K562 (cell line): ENCODE measurements around the gene PRTFDC1. TPM values are rescaled to one million over a fixed set of nuclear protein-coding genes. Genes with fewer than 3 reads are reported as not detected.

Experiments used
- CBX2 ChIP-seq: fragments of 200-600 bp; sonication (generic); IDR thresholded peaks from one replicate; pipeline ENCODE4 v1.6.1; 2012; ENCODE audit warnings: mild to moderate bottlenecking, low read length, inconsistent platforms; ENCODE audit not compliant: insufficient read depth, poor library complexity, severe bottlenecking
- CHD7 ChIP-seq: fragments of 200-600 bp; sonication (generic); IDR thresholded peaks from one replicate; pipeline ENCODE4 v1.6.1; 2012; ENCODE audit warnings: mild to moderate bottlenecking, low read depth, low read length, inconsistent platforms
- GABPB1 ChIP-seq: sonication (generic); formaldehyde crosslinking; IDR thresholded peaks from 2 replicates; pipeline ENCODE4 v1.8.0; 2022; ENCODE audit warnings: mild to moderate bottlenecking, missing genetic modification reagents
- HES1 ChIP-seq: fragments of 450-650 bp; IDR thresholded peaks from 2 replicates; pipeline ENCODE4 v1.6.1; 2016; ENCODE audit warnings: low read depth, mild to moderate bottlenecking, moderate library complexity
- PCBP2 ChIP-seq: fragments of 200-400 bp; formaldehyde crosslinking; IDR thresholded peaks from 2 replicates; pipeline ENCODE4 v1.6.1; 2018; ENCODE audit warnings: low read length, low read depth, mild to moderate bottlenecking, moderate library complexity; ENCODE audit not compliant: poor library complexity, severe bottlenecking
- RFX7 ChIP-seq: fragments of 250-450 bp; sonication (Bioruptor Pico); IDR thresholded peaks from 2 replicates; pipeline ENCODE4 v1.5.1; 2021; ENCODE audit warnings: mild to moderate bottlenecking
- SMARCA4 ChIP-seq: fragments of 450-650 bp; IDR thresholded peaks from 2 replicates; pipeline ENCODE4 v1.6.1; 2016
- SRSF9 ChIP-seq: fragments of 200-400 bp; formaldehyde crosslinking; IDR thresholded peaks from 2 replicates; pipeline ENCODE4 v1.6.1; 2017; ENCODE audit warnings: low read depth, low read length, borderline replicate concordance
- TCF7 ChIP-seq: sonication (generic); IDR thresholded peaks from 2 replicates; pipeline ENCODE4 v1.6.1; 2016; ENCODE audit warnings: antibody characterized with exemption, borderline replicate concordance
- ZNF3 ChIP-seq: fragments of 250-450 bp; sonication (Bioruptor Pico); IDR thresholded peaks from 2 replicates; pipeline ENCODE4 v1.5.0; 2021; ENCODE audit warnings: mild to moderate bottlenecking, moderate library complexity
- ZNF551 ChIP-seq: fragments of 250-450 bp; sonication (Bioruptor Pico); IDR thresholded peaks from 2 replicates; pipeline ENCODE4 v1.5.0; 2021; ENCODE audit warnings: mild to moderate bottlenecking, moderate library complexity
- polyA plus RNA-seq, 8 experiments: library from polyadenylated mRNA; depleted of rRNA in 4 of 8; stranded (reverse) in 5 of 8; unstranded in 3 of 8; fragments of >200 nt; fragmentation: Nextera tagmentation in 2 of 8; fragmentation: Illumina TruSeq in 1 of 8; extraction: Ambion mirVana in 2 of 8; extraction: Trizol in 1 of 8; gene quantifications; 2 replicates each; pipeline versions ENCODE4 v1.2.1 to v1.2.3, GENCODE V29; 2011 to 2014; ENCODE audit warnings: inconsistent platforms in 1 of 8, missing spikeins in 1 of 8
- total RNA-seq, 7 experiments: library from RNA; depleted of rRNA in 6 of 7; stranded (reverse); fragments of >200 nt in 6 of 7; fragmentation: Illumina TruSeq in 2 of 7; extraction: Trizol in 2 of 7; gene quantifications; 2 replicates each; pipeline versions ENCODE4 v1.2.1 to v1.2.3, GENCODE V29; 2011 to 2021; ENCODE audit warnings: low replicate concordance in 1 of 7
- TF ChIP-seq, protein P1 (sequence below): fragments of 450-650 bp; IDR thresholded peaks from 2 replicates; pipeline ENCODE4 v1.6.1; 2017; ENCODE audit warnings: antibody characterized with exemption, mild to moderate bottlenecking

Gene PRTFDC1
- total and polyA plus RNA-seq, 9 of the 15 experiments (the other 6 are each of a cell fraction or from before 2014, with no cell fraction given) = 7.0 to 27.6 (median 10.0) TPM

DNA sequence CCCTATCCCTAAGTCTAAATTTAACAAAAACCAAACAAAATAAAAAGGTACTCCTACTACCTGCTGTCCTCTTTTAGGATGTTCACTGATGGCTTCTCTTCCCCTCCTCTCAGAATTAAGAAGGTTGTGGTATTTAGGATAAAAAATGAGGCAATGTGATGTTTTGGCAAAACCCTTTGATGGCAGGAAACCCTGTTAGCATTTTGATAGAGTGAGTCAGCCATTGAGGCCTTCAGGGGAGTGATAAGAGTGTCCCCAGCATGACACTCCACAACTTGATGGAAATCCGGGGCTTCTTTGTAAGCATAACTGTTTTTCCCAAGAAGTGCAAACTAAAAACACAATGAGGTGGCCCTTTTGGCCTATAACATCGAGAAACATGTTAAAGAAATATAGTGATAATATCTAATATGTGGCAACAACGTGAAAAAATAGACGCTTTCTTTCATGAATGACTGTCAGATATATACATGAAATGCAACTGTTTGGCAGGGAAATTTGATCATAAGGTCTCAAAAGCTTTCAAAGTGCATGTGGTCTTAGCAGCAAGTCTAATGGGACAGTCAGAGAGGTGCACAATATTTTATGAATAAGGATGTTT is 55.0 kb downstream of the PRTFDC1 start (continued):
- TF ChIP-seq CHD7 = no peak
- TF ChIP-seq, protein P1, sequence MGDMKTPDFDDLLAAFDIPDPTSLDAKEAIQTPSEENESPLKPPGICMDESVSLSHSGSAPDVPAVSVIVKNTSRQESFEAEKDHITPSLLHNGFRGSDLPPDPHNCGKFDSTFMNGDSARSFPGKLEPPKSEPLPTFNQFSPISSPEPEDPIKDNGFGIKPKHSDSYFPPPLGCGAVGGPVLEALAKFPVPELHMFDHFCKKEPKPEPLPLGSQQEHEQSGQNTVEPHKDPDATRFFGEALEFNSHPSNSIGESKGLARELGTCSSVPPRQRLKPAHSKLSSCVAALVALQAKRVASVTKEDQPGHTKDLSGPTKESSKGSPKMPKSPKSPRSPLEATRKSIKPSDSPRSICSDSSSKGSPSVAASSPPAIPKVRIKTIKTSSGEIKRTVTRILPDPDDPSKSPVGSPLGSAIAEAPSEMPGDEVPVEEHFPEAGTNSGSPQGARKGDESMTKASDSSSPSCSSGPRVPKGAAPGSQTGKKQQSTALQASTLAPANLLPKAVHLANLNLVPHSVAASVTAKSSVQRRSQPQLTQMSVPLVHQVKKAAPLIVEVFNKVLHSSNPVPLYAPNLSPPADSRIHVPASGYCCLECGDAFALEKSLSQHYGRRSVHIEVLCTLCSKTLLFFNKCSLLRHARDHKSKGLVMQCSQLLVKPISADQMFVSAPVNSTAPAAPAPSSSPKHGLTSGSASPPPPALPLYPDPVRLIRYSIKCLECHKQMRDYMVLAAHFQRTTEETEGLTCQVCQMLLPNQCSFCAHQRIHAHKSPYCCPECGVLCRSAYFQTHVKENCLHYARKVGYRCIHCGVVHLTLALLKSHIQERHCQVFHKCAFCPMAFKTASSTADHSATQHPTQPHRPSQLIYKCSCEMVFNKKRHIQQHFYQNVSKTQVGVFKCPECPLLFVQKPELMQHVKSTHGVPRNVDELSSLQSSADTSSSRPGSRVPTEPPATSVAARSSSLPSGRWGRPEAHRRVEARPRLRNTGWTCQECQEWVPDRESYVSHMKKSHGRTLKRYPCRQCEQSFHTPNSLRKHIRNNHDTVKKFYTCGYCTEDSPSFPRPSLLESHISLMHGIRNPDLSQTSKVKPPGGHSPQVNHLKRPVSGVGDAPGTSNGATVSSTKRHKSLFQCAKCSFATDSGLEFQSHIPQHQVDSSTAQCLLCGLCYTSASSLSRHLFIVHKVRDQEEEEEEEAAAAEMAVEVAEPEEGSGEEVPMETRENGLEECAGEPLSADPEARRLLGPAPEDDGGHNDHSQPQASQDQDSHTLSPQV = peak; percentile 92; the same call in 1 of the 2 replicates
- no peak for TF ChIP-seq CBX2
- TF ChIP-seq HES1 = no peak
- no peak for TF ChIP-seq RFX7 (CRISPR knock-in tag)
- TF ChIP-seq GABPB1 (CRISPR knock-in tag) = no peak
- no peak for TF ChIP-seq ZNF3 (CRISPR knock-in tag)
- no peak for TF ChIP-seq PCBP2
- TF ChIP-seq SRSF9 = no peak
- peak; percentile 98 for TF ChIP-seq TCF7
- TF ChIP-seq ZNF551 (CRISPR knock-in tag) = no peak
- peak; percentile 95 for TF ChIP-seq SMARCA4
